Measurements from ENCODE around the gene CCDC30. TPM values are rescaled to one million over a fixed set of nuclear protein-coding genes. Genes with fewer than 3 reads are reported as not detected.
A peak's percentile ranks its signal among the peaks of the same experiment; 100 is the strongest.

Gene CCDC30
- total and polyA plus RNA-seq, 9 of the 15 experiments (the other 6 are each of a cell fraction or from before 2014, with no cell fraction given), result 0.05 to 0.91 (median 0.24) TPM

- no peak for TF ChIP-seq PREB (CRISPR knock-in tag; IDR thresholded peaks at IDR 0.05)
- TF ChIP-seq ZNF75A (CRISPR knock-in tag; IDR thresholded peaks at IDR 0.05), result no peak
- TF ChIP-seq RBM22 (IDR thresholded peaks at IDR 0.05; ENCODE audit: low read depth, low read length, poor library complexity, severe bottlenecking), result no peak
- TF ChIP-seq ZNF785 (CRISPR knock-in tag; IDR thresholded peaks at IDR 0.05), result no peak
- no peak for TF ChIP-seq ZBTB34 (CRISPR knock-in tag; IDR thresholded peaks at IDR 0.05)
- peak; percentile 76; the same call in 1 of the 2 replicates for TF ChIP-seq KAT7 (CRISPR knock-in tag; IDR thresholded peaks at IDR 0.05; ENCODE audit: borderline replicate concordance)
- peak; percentile 54; the same call in 1 of the 2 replicates for TF ChIP-seq MTA1 (IDR thresholded peaks at IDR 0.05; ENCODE audit: borderline replicate concordance)
- no peak for TF ChIP-seq ZNF311 (CRISPR knock-in tag; IDR thresholded peaks at IDR 0.05)
- TF ChIP-seq TFE3 (CRISPR knock-in tag; IDR thresholded peaks at IDR 0.05), result no peak
- TF ChIP-seq DIDO1 (tag; IDR thresholded peaks at IDR 0.05; ENCODE audit: low read depth), result peak; percentile 91
- peak; percentile 15 for TF ChIP-seq MXI1 (IDR thresholded peaks at IDR 0.05; ENCODE audit: low read depth, low read length)
- TF ChIP-seq ZNF24 (IDR thresholded peaks at IDR 0.05), result peak; percentile 67
- peak; percentile 67; the same call in 1 of the 2 replicates for TF ChIP-seq MTA2 (IDR thresholded peaks at IDR 0.05; ENCODE audit: low read depth)
- no peak for TF ChIP-seq ADNP (tag; IDR thresholded peaks at IDR 0.05)
- peak; percentile 26 to 49; a peak in 3 of 4 replicates for TF ChIP-seq SIX5 (IDR thresholded peaks at IDR 0.05; ENCODE audit: borderline replicate concordance in 1 of 2, insufficient read depth in 1 of 2, low read depth in 1 of 2, low read length in 2 of 2)
- peak; percentile 41; the same call in 1 of the 2 replicates for TF ChIP-seq SAFB (IDR thresholded peaks at IDR 0.05; ENCODE audit: borderline replicate concordance, low read depth, low read length)
- peak; percentile 65 for TF ChIP-seq NCOR1 (IDR thresholded peaks at IDR 0.05)
- TF ChIP-seq POLR2G (IDR thresholded peaks at IDR 0.05; ENCODE audit: low read depth, low read length), result peak; percentile 99
- TF ChIP-seq ZNF316 (IDR thresholded peaks at IDR 0.05), result 0 out of 2 replicates have a peak, but pooled peaks have one; percentile 15
- peak; percentile 48; the same call in 1 of the 2 replicates for TF ChIP-seq KLF13 (tag; IDR thresholded peaks at IDR 0.05; ENCODE audit: borderline replicate concordance, low read depth)
- TF ChIP-seq EP300 (IDR thresholded peaks at IDR 0.05; ENCODE audit: low read length), result peak; percentile 53
- TF ChIP-seq LEF1 (IDR thresholded peaks at IDR 0.05), result peak; percentile 95
- 0 out of 4 replicates have a peak, but pooled peaks of 1 of the 2 experiments have one; percentile 51 for TF ChIP-seq ARNT (IDR thresholded peaks at IDR 0.05)
- TF ChIP-seq MBD2 (IDR thresholded peaks at IDR 0.05; ENCODE audit: borderline replicate concordance, low read depth), result peak; percentile 67; the same call in 1 of the 2 replicates
- TF ChIP-seq HMGN3 (IDR thresholded peaks at IDR 0.05; ENCODE audit: borderline replicate concordance, extremely low read depth, insufficient read length, low read depth, low read length), result peak; percentile 63
These were observed 195.1 kb downstream of the CCDC30 start, which contains the start of gene PPIH (continued) for GRCh38 chr1:42657981-42658876.
